H1 (cell line): ENCODE data around the gene CFAP210. TPM values are rescaled to one million over a fixed set of nuclear protein-coding genes. Genes with fewer than 3 reads are reported as not detected.
"Not testable (repeated sequence)": the region's sequence is repeated elsewhere in the genome, so short reads cannot be mapped to it uniquely, and the experiment has no call there.

Experiments used
- CTCF ChIA-PET: fragments of 300-600 bp; sonication (Branson Sonifier 250); formaldehyde crosslinking; loops from one replicate; lab custom pipeline; 2021; ENCODE audit not compliant: partially characterized antibody; lab: Charles Lee
- POLR2A ChIA-PET: fragments of 300-600 bp; sonication (Branson Sonifier 250); formaldehyde crosslinking; loops from one replicate; lab custom pipeline; 2021; ENCODE audit warnings: inconsistent platforms; ENCODE audit not compliant: partially characterized antibody; lab: Charles Lee
- DNase-seq, 2 experiments: peaks; one replicate each; pipeline versions ENCODE4 v3.0.0 to v3.0.0-alpha.2; 2010 to 2022; ENCODE audit warnings: low spot score in 2 of 2, low read depth in 1 of 2, mixed read lengths in 1 of 2
- FAIRE-seq: peaks from 2 replicates; lab custom pipeline; 2011; peaks lifted over from hg19 to GRCh38; lab: Jason Lieb, UNC
- H2AFZ ChIP-seq: 2 replicates; pipeline ENCODE4 v1.8.1; 2012; ENCODE audit warnings: low read length, inconsistent platforms
- H2AK5ac ChIP-seq: 2 replicates; pipeline ENCODE4 v1.6.1; 2013; ENCODE audit warnings: low read depth, low read length
- H2BK120ac ChIP-seq: replicated peaks from 2 replicates; pipeline ENCODE3; 2013; ENCODE audit warnings: low read depth, low read length, inconsistent platforms
- H2BK12ac ChIP-seq: 2 replicates; pipeline ENCODE4 v1.6.1; 2013; ENCODE audit warnings: low read depth, low read length
- H2BK15ac ChIP-seq: 2 replicates; pipeline ENCODE4 v1.6.1; 2013; ENCODE audit warnings: low read length
- H2BK20ac ChIP-seq: 2 replicates; pipeline ENCODE4 v1.6.1; 2013; ENCODE audit warnings: low read length
- H2BK5ac ChIP-seq: 2 replicates; pipeline ENCODE4 v1.6.1; 2013; ENCODE audit warnings: low read depth, low read length
- H3K14ac ChIP-seq: 2 replicates; pipeline ENCODE4 v1.6.1; 2013; ENCODE audit warnings: inconsistent platforms; ENCODE audit not compliant: insufficient read length
- H3K18ac ChIP-seq: 2 replicates; pipeline ENCODE4 v1.6.1; 2013; ENCODE audit warnings: low read length; ENCODE audit errors: extremely low read depth
- H3K23ac ChIP-seq: 2 replicates; pipeline ENCODE4 v1.6.1; 2013; ENCODE audit warnings: inconsistent platforms; ENCODE audit not compliant: insufficient read length
- H3K23me2 ChIP-seq: 2 replicates; pipeline ENCODE4 v1.6.1; 2013; ENCODE audit warnings: low read depth, low read length
- H3K27ac ChIP-seq: 2 replicates; pipeline ENCODE4 v1.6.1; 2011; ENCODE audit warnings: low read depth, low read length, inconsistent platforms
- H3K27me3 ChIP-seq, 4 experiments: replicated peaks in 1 of 4; 1 replicate in 1 of 4; 2 replicates in 3 of 4; pipeline versions ENCODE4 v1.6.1 to v1.8.1; 2011 to 2013; ENCODE audit warnings: low read length in 3 of 4, mild to moderate bottlenecking in 3 of 4, inconsistent platforms in 2 of 4, mixed read lengths in 2 of 4, moderate library complexity in 1 of 4; ENCODE audit not compliant: control insufficient read depth in 3 of 4, insufficient read depth in 3 of 4; ENCODE audit errors: extremely low read depth in 1 of 4
- H3K36me3 ChIP-seq, 4 experiments: 2 replicates each; pipeline versions ENCODE4 v1.6.1 to v1.8.1; 2011 to 2013; ENCODE audit warnings: mild to moderate bottlenecking in 4 of 4, low read length in 3 of 4, moderate library complexity in 2 of 4, control low read depth in 1 of 4, inconsistent platforms in 1 of 4; ENCODE audit not compliant: insufficient read depth in 4 of 4, control insufficient read depth in 2 of 4
- H3K4ac ChIP-seq: replicated peaks from 2 replicates; pipeline ENCODE3; 2013; ENCODE audit warnings: low read length, low read depth, mixed read lengths, inconsistent platforms; ENCODE audit not compliant: insufficient read length
- H3K4me1 ChIP-seq, 4 experiments: replicated peaks in 1 of 4; 1 replicate in 1 of 4; 2 replicates in 3 of 4; pipeline versions ENCODE4 v1.6.1 to v1.8.1; 2011 to 2013; ENCODE audit warnings: low read length in 3 of 4, inconsistent platforms in 2 of 4, mixed read lengths in 1 of 4; ENCODE audit not compliant: insufficient read depth in 4 of 4, control insufficient read depth in 3 of 4
- H3K4me2 ChIP-seq, 2 experiments: 2 replicates each; pipeline versions ENCODE4 v1.6.1 to v1.8.1; 2011 to 2013; ENCODE audit warnings: low read depth in 2 of 2, low read length in 2 of 2, control low read depth in 1 of 2, inconsistent platforms in 1 of 2, mild to moderate bottlenecking in 1 of 2; ENCODE audit not compliant: insufficient read depth in 1 of 2
- H3K4me3 ChIP-seq, 4 experiments: fragments of 200-600, 300-600 bp in 1 of 4; sonication (generic), shearing (Covaris generic), sonication (Bioruptor Twin) in 1 of 4; 2 replicates each; pipeline versions ENCODE4 v1.5.1 to v1.8.1; 2011 to 2016; ENCODE audit warnings: low read length in 4 of 4, low read depth in 3 of 4, control low read depth in 2 of 4, inconsistent platforms in 2 of 4, mild to moderate bottlenecking in 2 of 4, mixed read lengths in 1 of 4, moderate library complexity in 1 of 4; ENCODE audit not compliant: insufficient read depth in 2 of 4; ENCODE audit errors: extremely low read depth in 1 of 4
- H3K56ac ChIP-seq: replicated peaks from 2 replicates; pipeline ENCODE3; 2013; ENCODE audit warnings: low read depth, mild to moderate bottlenecking, mixed read lengths, low read length, inconsistent platforms; ENCODE audit not compliant: insufficient read length
- H3K79me1 ChIP-seq: 2 replicates; pipeline ENCODE4 v1.6.1; 2013; ENCODE audit warnings: low read depth, low read length, control low read depth
- H3K79me2 ChIP-seq, 2 experiments: 2 replicates each; pipeline versions ENCODE4 v1.6.1 to v1.8.1; 2012 to 2013; ENCODE audit warnings: low read length in 2 of 2, mild to moderate bottlenecking in 2 of 2, inconsistent platforms in 1 of 2; ENCODE audit not compliant: insufficient read depth in 2 of 2, control insufficient read depth in 1 of 2
- H3K9ac ChIP-seq, 4 experiments: replicated peaks in 1 of 4; 1 replicate in 1 of 4; 2 replicates in 3 of 4; pipeline versions ENCODE4 v1.6.1 to v1.8.1; 2011 to 2013; ENCODE audit warnings: low read depth in 3 of 4, low read length in 3 of 4, control low read depth in 2 of 4, mild to moderate bottlenecking in 2 of 4, moderate library complexity in 2 of 4, inconsistent platforms in 1 of 4; ENCODE audit errors: extremely low read depth in 1 of 4
- H3K9me3 ChIP-seq, 2 experiments: 2 replicates each; pipeline versions ENCODE4 v1.6.1 to v1.8.1; 2012 to 2013; ENCODE audit warnings: mild to moderate bottlenecking in 2 of 2, moderate library complexity in 2 of 2, control low read depth in 1 of 2, inconsistent platforms in 1 of 2, low read depth in 1 of 2, low read length in 1 of 2, mixed read lengths in 1 of 2; ENCODE audit not compliant: insufficient read depth in 2 of 2
- H4K20me1 ChIP-seq, 2 experiments: replicated peaks in 1 of 2; 2 replicates each; pipeline versions ENCODE3 to v1.8.1; 2011 to 2013; ENCODE audit warnings: inconsistent platforms in 2 of 2, low read length in 2 of 2, mild to moderate bottlenecking in 1 of 2; ENCODE audit not compliant: insufficient read depth in 2 of 2, control insufficient read depth in 1 of 2
- H4K5ac ChIP-seq: 2 replicates; pipeline ENCODE4 v1.6.1; 2013; ENCODE audit warnings: low read length, low read depth, mixed read lengths, inconsistent platforms; ENCODE audit not compliant: insufficient read length
- H4K8ac ChIP-seq: 2 replicates; pipeline ENCODE4 v1.8.0; 2013; ENCODE audit warnings: mild to moderate bottlenecking, moderate library complexity, low read length, inconsistent platforms; ENCODE audit not compliant: insufficient read depth; ENCODE audit errors: extremely low read depth
- H4K91ac ChIP-seq: replicated peaks from 2 replicates; pipeline ENCODE3; 2013; ENCODE audit warnings: low read length, mixed read lengths, inconsistent platforms; ENCODE audit not compliant: insufficient read length
- WGBS, 2 experiments: shearing (Covaris generic) in 1 of 2; methylation state at CpG; one replicate each; pipeline versions ENCODE4 v1.1.6 to v1.1.7; 2013 to 2015; ENCODE audit warnings: low lambda C conversion rate in 2 of 2, mixed read lengths in 2 of 2, inconsistent platforms in 1 of 2, low coverage in 1 of 2, missing lambda C conversion rate in 1 of 2; ENCODE audit not compliant: insufficient replicate concordance in 2 of 2, insufficient coverage in 1 of 2, insufficient read length in 1 of 2; ENCODE audit errors: extremely low coverage in 1 of 2, missing lambda C conversion rate in 1 of 2; 5-methylcytosine and 5-hydroxymethylcytosine counted together
- polyA plus RNA-seq, 7 experiments: library from polyadenylated mRNA; depleted of rRNA in 3 of 7; stranded (reverse) in 5 of 7; unstranded in 2 of 7; fragments of >200 nt in 5 of 7; fragments of 200-250 nt in 2 of 7; gene quantifications; 1 replicate in 5 of 7; 2 replicates in 1 of 7; 4 replicates in 1 of 7; pipeline versions ENCODE4 v1.2.1 to v1.2.3, GENCODE V29; 2011 to 2013; ENCODE audit warnings: missing spikeins in 2 of 7, mixed read lengths in 2 of 7
- small RNA-seq: library from polyadenylated mRNA; stranded (forward); fragments of <200 nt; extraction: miRNeasy Mini kit (QIAGEN cat#:217004); gene quantifications from one replicate; pipeline ENCODE3, GENCODE V24; 2013; ENCODE audit not compliant: insufficient read depth
- total RNA-seq: library from RNA; stranded (reverse); fragmentation: NEBNext Ultra II Directional; extraction: Animal tissue kit (Norgen Biotek cat#: 25700); gene quantifications from 2 replicates; pipeline ENCODE4 v1.2.1, GENCODE V29; 2021

The CFAP210 gene
- total and polyA plus RNA-seq, 2 of the 8 experiments (the other 6 are each of a cell fraction or from before 2014, with no cell fraction given): 0.06 to 0.37 TPM

DNA sequence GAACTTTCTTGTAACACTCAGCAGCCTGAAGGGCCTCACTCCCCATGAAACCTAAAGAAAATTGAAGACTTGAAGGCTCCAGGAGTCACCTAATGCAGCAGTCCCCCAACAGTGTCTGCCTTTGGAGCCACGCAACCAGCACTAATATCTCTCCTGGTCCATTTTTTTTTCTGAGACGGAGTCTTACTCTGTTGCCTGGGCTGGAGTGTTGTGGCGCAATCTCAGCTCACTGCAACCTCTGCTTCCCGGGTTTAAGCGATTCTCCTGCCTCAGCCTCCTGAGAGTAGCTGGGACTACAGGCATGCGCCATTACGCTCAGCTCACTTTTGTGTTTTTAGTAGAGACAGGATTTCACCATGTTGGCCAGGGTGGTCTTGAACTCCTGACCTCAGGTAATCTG, 97.7 kb downstream of the CFAP210 start:
- H3K14ac ChIP-seq, H3K4me2 ChIP-seq, H3K23ac ChIP-seq, H2BK15ac ChIP-seq, H3K27ac ChIP-seq, DNase-seq, H3K23me2 ChIP-seq, H2BK12ac ChIP-seq, H3K79me1 ChIP-seq, H3K9ac ChIP-seq, H3K56ac ChIP-seq, H4K91ac ChIP-seq, H4K20me1 ChIP-seq, H4K8ac ChIP-seq, H3K4me1 ChIP-seq, H2AFZ ChIP-seq, H2BK120ac ChIP-seq, H3K4ac ChIP-seq, H3K4me3 ChIP-seq, FAIRE-seq, H3K27me3 ChIP-seq, H3K36me3 ChIP-seq, H3K18ac ChIP-seq, H4K5ac ChIP-seq, H2BK5ac ChIP-seq, H2BK20ac ChIP-seq, H2AK5ac ChIP-seq, H3K9me3 ChIP-seq: not testable (repeated sequence)
- ChIA-PET POLR2A (interaction anchor here (0.6 kb wide), 1 partner anchor 1075 kb away, joined by 3 read pairs; no protein-coding TSS in a partner anchor), CTCF (interaction anchor here (1.0 kb wide), 1 partner anchor 144 kb away, joined by 3 read pairs; no protein-coding TSS in a partner anchor)
- WGBS, 2 experiments: 89% methylated on average over 7 of the region's 7 CpGs; no CpG with 5 or more reads in 1 of the 2 experiments
- peaks cover 6 to 94% of the 10 kb centered on the region in 2 experiments for H3K79me2 ChIP-seq

Small RNAs within 50 kb of the gene (small RNA-seq; reads per million reads assigned to genes)
- gene RF00432: not detected

Other genes with a start within 250 kb of the CFAP210 start
- gene BBS5, start 214.9 kb downstream of the CFAP210 start, total RNA-seq: 0.20 and 0.31 TPM in 2 replicates
- 0.36 and 0.50 TPM in 2 replicates for gene BBS5, start 214.9 kb downstream of the CFAP210 start, polyA plus RNA-seq (2011; rRNA removed)
- not detected in 2 replicates for gene KLHL41, start 184.7 kb downstream of the CFAP210 start, total RNA-seq
- gene KLHL41, start 184.7 kb downstream of the CFAP210 start, polyA plus RNA-seq (2011; rRNA removed): not detected in 2 replicates
- gene FASTKD1, start 120.5 kb downstream of the CFAP210 start, total RNA-seq: 69.2 and 70.8 TPM in 2 replicates
- gene FASTKD1, start 120.5 kb downstream of the CFAP210 start, polyA plus RNA-seq (2011; rRNA removed): 10.9 and 18.7 TPM in 2 replicates
- gene PPIG, start 110.1 kb downstream of the CFAP210 start, total RNA-seq: 65.7 and 71.0 TPM in 2 replicates
- gene PPIG, start 110.1 kb downstream of the CFAP210 start, polyA plus RNA-seq (2011; rRNA removed): 10.2 and 14.7 TPM in 2 replicates
- 8.5 and 9.5 TPM in 2 replicates for gene PHOSPHO2, start 64 bp upstream of the CFAP210 start, total RNA-seq
- gene PHOSPHO2, start 64 bp upstream of the CFAP210 start, polyA plus RNA-seq (2011; rRNA removed): 1.9 and 2.4 TPM in 2 replicates
- gene KLHL23, start 39.4 kb upstream of the CFAP210 start, total RNA-seq: 63.8 and 67.0 TPM in 2 replicates
- gene KLHL23, start 39.4 kb upstream of the CFAP210 start, polyA plus RNA-seq (2011; rRNA removed): 16.4 and 28.1 TPM in 2 replicates
- 263 and 270 TPM in 2 replicates for gene SSB, start 104.5 kb upstream of the CFAP210 start, total RNA-seq
- gene SSB, start 104.5 kb upstream of the CFAP210 start, polyA plus RNA-seq (2011; rRNA removed): 32.2 and 60.8 TPM in 2 replicates
- gene METTL5, start 130.5 kb upstream of the CFAP210 start, total RNA-seq: 74.1 and 79.7 TPM in 2 replicates
- gene METTL5, start 130.5 kb upstream of the CFAP210 start, polyA plus RNA-seq (2011; rRNA removed): 19.3 and 34.5 TPM in 2 replicates
- gene UBR3, start 133.0 kb upstream of the CFAP210 start, total RNA-seq: 16.4 and 17.7 TPM in 2 replicates
- gene UBR3, start 133.0 kb upstream of the CFAP210 start, polyA plus RNA-seq (2011; rRNA removed): 2.3 and 3.7 TPM in 2 replicates